ENCODE results near the gene SYS1.

- TF ChIP-seq CTCF (IDR thresholded peaks at IDR 0.05 in 8 of 11, conservative IDR thresholded peaks at IDR 0.05 in 3 of 11): no peak
- no peak for TF ChIP-seq POLR2A (IDR thresholded peaks at IDR 0.05)
These were observed 54.0 kb downstream of the SYS1 start for GRCh38 chr20:45416917-45417316.

All from spleen (tissue), 7 donors.